CD4-positive, alpha-beta T cell treated with Interleukin-12 subunit alpha and Interleukin-12 subunit beta, for 1 hour (primary cell): ENCODE measurements around the gene NOSTRIN.

ENCODE experiments used
- DNase-seq: peaks from one replicate; pipeline ENCODE4 v3.0.0-alpha.2; 2020

Gene NOSTRIN

GRCh38 chr2:168889635-168890005 lies 87.2 kb downstream of the NOSTRIN start:
- DNase-seq, result no peak

GRCh38 chr2:168890006-168890782 lies 87.8 kb downstream of the NOSTRIN start, which contains the start of gene SPC25:
TSS of gene SPC25 (minus strand) at chr2:168890430. CDS start at chr2:168889519, 911 bp downstream.
- peak; percentile 92 for DNase-seq

- no peak for DNase-seq
Observed at GRCh38 chr2:168892327-168892726, 89.9 kb downstream of the NOSTRIN start.

- no peak for DNase-seq
Observed at GRCh38 chr2:168894101-168894500, 91.7 kb downstream of the NOSTRIN start.

GRCh38 chr2:168894720-168895119 lies 92.3 kb downstream of the NOSTRIN start:
- DNase-seq, result no peak

GRCh38 chr2:168895771-168896170 lies 93.3 kb downstream of the NOSTRIN start:
- no peak for DNase-seq

GRCh38 chr2:168896783-168897182 lies 94.3 kb downstream of the NOSTRIN start:
- no peak for DNase-seq

- DNase-seq, result no peak
Observed at GRCh38 chr2:168897449-168897848, 95.0 kb downstream of the NOSTRIN start.

GRCh38 chr2:168901003-168901402 lies 98.6 kb downstream of the NOSTRIN start, which contains the start of gene G6PC2:
TSS of gene G6PC2 (plus strand) at chr2:168901291. CDS start at chr2:168901332, 41 bp downstream.
- no peak for DNase-seq

GRCh38 chr2:168903888-168904287 lies 101.5 kb downstream of the NOSTRIN start:
- no peak for DNase-seq

GRCh38 chr2:168904358-168904757 lies 101.9 kb downstream of the NOSTRIN start:
- DNase-seq, result no peak

- DNase-seq, result no peak
Observed at GRCh38 chr2:168907940-168908662, 105.7 kb downstream of the NOSTRIN start.

- DNase-seq, result no peak
Observed at GRCh38 chr2:168910330-168910729, 107.9 kb downstream of the NOSTRIN start.

- no peak for DNase-seq
Observed at GRCh38 chr2:168912466-168912865, 110.0 kb downstream of the NOSTRIN start.

GRCh38 chr2:168912901-168913369 lies 110.5 kb downstream of the NOSTRIN start:
- DNase-seq, result no peak

- no peak for DNase-seq
Observed at GRCh38 chr2:168913495-168913894, 111.1 kb downstream of the NOSTRIN start.
